Measurements from ENCODE around the gene CEP72.

Gene CEP72

DNA sequence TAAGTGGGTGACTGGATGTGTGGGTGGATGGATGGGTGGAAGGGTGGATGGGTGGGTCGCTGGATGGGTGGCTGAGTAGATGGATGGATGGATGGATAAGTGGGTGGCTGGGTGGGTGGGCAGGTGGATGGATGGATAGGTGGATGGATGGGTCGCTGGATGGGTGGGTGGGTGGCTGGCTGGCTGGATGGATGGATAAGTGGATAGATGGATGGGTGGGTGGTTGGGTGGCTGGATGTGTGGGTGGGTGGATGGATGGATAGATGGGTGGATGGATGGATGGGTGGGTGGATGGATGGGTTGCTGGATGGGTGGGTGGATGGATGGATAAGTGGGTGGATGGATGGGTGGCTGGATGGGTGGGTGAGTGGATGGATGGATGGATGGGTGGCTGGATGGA, 27.3 kb upstream of the CEP72 start:
- TF ChIP-seq CEBPB (IDR thresholded peaks at IDR 0.05) (no peak), TAF1 (IDR thresholded peaks at IDR 0.05; ENCODE audit: low read depth) (no peak), ZBTB7A (IDR thresholded peaks at IDR 0.05; ENCODE audit: low read depth) (no peak), TEAD4 (IDR thresholded peaks at IDR 0.05) (no peak), YY1 (IDR thresholded peaks at IDR 0.05; ENCODE audit: low read depth) (no peak), CREB1 (IDR thresholded peaks at IDR 0.05; ENCODE audit: low read depth) (no peak), FOXM1 (IDR thresholded peaks at IDR 0.05; ENCODE audit: borderline replicate concordance, low read depth) (no peak), TCF12 (IDR thresholded peaks at IDR 0.05; ENCODE audit: low read depth) (no peak), EP300 (IDR thresholded peaks at IDR 0.05; ENCODE audit: borderline replicate concordance) (no peak), NFIC (IDR thresholded peaks at IDR 0.05) (no peak), EGR1 (IDR thresholded peaks at IDR 0.05) (no peak)
- TF ChIP-seq, protein P1, sequence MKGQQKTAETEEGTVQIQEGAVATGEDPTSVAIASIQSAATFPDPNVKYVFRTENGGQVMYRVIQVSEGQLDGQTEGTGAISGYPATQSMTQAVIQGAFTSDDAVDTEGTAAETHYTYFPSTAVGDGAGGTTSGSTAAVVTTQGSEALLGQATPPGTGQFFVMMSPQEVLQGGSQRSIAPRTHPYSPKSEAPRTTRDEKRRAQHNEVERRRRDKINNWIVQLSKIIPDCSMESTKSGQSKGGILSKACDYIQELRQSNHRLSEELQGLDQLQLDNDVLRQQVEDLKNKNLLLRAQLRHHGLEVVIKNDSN (IDR thresholded peaks at IDR 0.05), result no peak
- TF ChIP-seq, protein P2, sequence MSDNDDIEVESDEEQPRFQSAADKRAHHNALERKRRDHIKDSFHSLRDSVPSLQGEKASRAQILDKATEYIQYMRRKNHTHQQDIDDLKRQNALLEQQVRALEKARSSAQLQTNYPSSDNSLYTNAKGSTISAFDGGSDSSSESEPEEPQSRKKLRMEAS (IDR thresholded peaks at IDR 0.05), result no peak
- TF ChIP-seq, protein P3, sequence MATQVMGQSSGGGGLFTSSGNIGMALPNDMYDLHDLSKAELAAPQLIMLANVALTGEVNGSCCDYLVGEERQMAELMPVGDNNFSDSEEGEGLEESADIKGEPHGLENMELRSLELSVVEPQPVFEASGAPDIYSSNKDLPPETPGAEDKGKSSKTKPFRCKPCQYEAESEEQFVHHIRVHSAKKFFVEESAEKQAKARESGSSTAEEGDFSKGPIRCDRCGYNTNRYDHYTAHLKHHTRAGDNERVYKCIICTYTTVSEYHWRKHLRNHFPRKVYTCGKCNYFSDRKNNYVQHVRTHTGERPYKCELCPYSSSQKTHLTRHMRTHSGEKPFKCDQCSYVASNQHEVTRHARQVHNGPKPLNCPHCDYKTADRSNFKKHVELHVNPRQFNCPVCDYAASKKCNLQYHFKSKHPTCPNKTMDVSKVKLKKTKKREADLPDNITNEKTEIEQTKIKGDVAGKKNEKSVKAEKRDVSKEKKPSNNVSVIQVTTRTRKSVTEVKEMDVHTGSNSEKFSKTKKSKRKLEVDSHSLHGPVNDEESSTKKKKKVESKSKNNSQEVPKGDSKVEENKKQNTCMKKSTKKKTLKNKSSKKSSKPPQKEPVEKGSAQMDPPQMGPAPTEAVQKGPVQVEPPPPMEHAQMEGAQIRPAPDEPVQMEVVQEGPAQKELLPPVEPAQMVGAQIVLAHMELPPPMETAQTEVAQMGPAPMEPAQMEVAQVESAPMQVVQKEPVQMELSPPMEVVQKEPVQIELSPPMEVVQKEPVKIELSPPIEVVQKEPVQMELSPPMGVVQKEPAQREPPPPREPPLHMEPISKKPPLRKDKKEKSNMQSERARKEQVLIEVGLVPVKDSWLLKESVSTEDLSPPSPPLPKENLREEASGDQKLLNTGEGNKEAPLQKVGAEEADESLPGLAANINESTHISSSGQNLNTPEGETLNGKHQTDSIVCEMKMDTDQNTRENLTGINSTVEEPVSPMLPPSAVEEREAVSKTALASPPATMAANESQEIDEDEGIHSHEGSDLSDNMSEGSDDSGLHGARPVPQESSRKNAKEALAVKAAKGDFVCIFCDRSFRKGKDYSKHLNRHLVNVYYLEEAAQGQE (IDR thresholded peaks at IDR 0.05; ENCODE audit: low read depth), result no peak

DNA sequence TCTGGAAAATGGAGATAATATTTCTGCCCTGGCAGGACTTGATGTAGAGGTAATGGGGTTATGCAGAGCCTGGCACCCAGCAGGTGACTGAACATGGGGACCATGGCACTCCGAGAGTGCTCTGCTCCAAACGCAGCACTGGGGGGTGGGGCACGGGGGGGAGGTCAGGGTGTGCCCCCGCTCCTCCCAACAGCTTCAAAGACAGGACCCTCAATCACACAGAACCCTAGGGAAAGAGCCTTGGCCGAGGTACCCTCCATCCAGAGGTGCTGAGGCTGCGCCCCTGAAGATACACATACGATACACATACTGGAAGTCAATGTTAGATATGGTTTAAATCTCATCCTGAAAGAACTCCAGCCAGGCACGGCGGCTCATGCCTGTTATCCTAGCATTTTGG, 26.6 kb upstream of the CEP72 start:
- TF ChIP-seq TEAD4 (IDR thresholded peaks at IDR 0.05) (no peak), NFIC (IDR thresholded peaks at IDR 0.05) (no peak), EGR1 (IDR thresholded peaks at IDR 0.05) (no peak), RAD21 (IDR thresholded peaks at IDR 0.05; ENCODE audit: low read depth) (no peak), ZBTB7A (IDR thresholded peaks at IDR 0.05; ENCODE audit: low read depth) (no peak), CEBPB (IDR thresholded peaks at IDR 0.05) (no peak), FOXM1 (IDR thresholded peaks at IDR 0.05; ENCODE audit: borderline replicate concordance, low read depth) (no peak), TAF1 (IDR thresholded peaks at IDR 0.05; ENCODE audit: low read depth) (no peak), TCF12 (IDR thresholded peaks at IDR 0.05; ENCODE audit: low read depth) (no peak)
- TF ChIP-seq, protein P2 (IDR thresholded peaks at IDR 0.05), result no peak
- TF ChIP-seq, protein P1 (IDR thresholded peaks at IDR 0.05), result no peak

DNA sequence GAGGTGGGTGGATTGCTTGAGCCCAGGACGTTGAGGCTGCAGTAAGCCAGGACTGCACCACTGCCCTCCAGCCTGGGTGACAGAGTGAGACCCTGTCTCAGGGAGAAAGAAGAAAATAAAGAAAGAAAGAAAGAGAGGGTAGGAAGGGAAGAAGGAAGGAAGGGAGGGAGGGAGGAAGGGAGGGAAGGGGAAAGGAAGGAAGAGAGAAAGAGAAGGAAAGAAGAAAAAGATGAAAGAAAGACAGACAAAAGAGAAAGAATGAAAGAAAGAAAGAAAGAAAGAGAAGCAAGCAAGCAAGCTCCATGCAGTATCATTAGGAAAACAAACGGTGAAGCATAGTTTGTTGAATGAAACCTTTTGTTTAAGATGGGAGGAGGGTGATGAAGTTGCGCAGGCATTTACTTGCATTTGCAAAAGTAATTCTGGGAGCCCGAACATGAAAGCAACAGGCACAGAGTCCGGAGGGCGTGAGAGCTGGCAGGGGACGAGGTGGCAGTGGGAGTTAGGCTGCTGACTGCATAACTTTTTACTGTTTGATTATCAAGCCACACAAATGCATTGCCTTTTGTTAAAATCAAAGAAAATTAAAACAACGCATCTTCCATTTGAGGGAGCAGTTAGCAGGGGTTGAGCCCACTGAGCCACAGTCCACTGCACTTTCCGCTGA, 26.0 kb upstream of the CEP72 start:
- TF ChIP-seq TAF1 (IDR thresholded peaks at IDR 0.05; ENCODE audit: low read depth), result no peak

DNA sequence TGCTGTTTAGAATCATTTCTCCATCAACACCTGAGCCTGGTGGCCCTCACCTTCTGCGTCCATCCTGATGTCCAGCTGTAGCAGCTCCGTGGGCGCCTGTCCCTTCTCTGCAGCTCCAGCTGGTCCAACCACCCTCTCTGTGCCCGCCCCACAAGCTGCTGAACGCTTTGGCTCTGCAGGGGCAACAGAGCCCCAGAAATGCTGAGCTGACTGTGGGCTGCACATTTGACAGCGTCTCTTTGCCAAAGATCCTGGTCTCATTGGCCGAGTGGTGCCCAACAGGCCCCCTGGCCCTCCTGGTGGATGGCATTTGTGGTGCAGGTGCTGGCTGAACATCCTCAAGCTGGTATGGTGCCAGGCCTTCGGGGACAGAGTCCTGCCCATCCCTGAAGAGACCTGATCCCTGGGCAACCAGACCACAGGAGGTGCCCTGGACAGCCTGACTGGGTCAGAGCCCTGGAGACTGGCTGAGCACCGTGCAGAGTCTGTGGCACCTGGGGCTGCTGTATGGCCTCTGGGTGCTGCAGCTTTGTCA, 25.3 kb upstream of the CEP72 start:
- TF ChIP-seq YY1 (IDR thresholded peaks at IDR 0.05; ENCODE audit: low read depth) (no peak), TEAD4 (IDR thresholded peaks at IDR 0.05) (0 out of 2 replicates have a peak, but pooled peaks have one; percentile 30)
- TF ChIP-seq, protein P2 (IDR thresholded peaks at IDR 0.05), result no peak

DNA sequence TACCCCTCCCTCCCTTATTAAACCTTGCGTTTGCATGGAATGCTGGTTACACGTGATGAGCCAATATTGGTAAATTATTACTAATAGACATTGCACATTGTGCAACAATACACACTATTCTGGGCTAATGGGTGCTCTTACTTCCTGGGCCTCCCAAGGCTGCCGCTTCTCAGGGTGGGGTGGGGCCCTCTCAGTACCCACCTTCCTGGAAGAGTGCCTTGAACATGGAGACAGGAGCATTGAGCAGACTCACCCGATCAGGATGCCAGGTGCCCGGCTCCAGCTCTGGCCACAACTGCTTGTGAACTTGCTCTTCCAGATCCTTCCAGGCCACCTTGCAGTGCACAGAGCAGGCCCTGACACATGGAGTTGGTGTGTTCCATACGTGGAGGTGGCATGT, 24.7 kb upstream of the CEP72 start:
- TF ChIP-seq NFIC (IDR thresholded peaks at IDR 0.05) (no peak), TCF12 (IDR thresholded peaks at IDR 0.05; ENCODE audit: low read depth) (no peak), RAD21 (IDR thresholded peaks at IDR 0.05; ENCODE audit: low read depth) (no peak), FOXM1 (IDR thresholded peaks at IDR 0.05; ENCODE audit: borderline replicate concordance, low read depth) (no peak), TEAD4 (IDR thresholded peaks at IDR 0.05) (no peak)
- TF ChIP-seq, protein P3 (IDR thresholded peaks at IDR 0.05; ENCODE audit: low read depth), result no peak
- TF ChIP-seq, protein P1 (IDR thresholded peaks at IDR 0.05), result no peak
- TF ChIP-seq, protein P2 (IDR thresholded peaks at IDR 0.05), result no peak

All from Ishikawa (cell line).